ENCODE measurements around the gene KY. TPM values are rescaled to one million over a fixed set of nuclear protein-coding genes. Genes with fewer than 3 reads are reported as not detected.

KY gene
- total RNA-seq, 1 donor from 2014 or later, result not detected

- no peaks in the 10 kb centered on the region for H3K36me3 Mint-ChIP-seq (ENCODE audit: unreplicated experiment)
- peaks cover 4% of the 10 kb centered on the region for H3K27me3 Mint-ChIP-seq (ENCODE audit: unreplicated experiment)
- no peak overlapping the region for H3K4me3 Mint-ChIP-seq (ENCODE audit: unreplicated experiment)
- no peak overlapping the region for H3K27ac Mint-ChIP-seq (ENCODE audit: unreplicated experiment)
- no peaks in the 10 kb centered on the region for H3K4me1 Mint-ChIP-seq (ENCODE audit: low read depth, unreplicated experiment)
- no peak for DNase-seq
- TF ChIP-seq CTCF (IDR thresholded peaks at IDR 0.05; ENCODE audit: partially characterized antibody, unreplicated experiment), result no peak
- no peaks in the 10 kb centered on the region for H3K9me3 Mint-ChIP-seq (ENCODE audit: unreplicated experiment)
Observed at GRCh38 chr3:134640378-134640777, 10.4 kb downstream of the KY start.

DNA sequence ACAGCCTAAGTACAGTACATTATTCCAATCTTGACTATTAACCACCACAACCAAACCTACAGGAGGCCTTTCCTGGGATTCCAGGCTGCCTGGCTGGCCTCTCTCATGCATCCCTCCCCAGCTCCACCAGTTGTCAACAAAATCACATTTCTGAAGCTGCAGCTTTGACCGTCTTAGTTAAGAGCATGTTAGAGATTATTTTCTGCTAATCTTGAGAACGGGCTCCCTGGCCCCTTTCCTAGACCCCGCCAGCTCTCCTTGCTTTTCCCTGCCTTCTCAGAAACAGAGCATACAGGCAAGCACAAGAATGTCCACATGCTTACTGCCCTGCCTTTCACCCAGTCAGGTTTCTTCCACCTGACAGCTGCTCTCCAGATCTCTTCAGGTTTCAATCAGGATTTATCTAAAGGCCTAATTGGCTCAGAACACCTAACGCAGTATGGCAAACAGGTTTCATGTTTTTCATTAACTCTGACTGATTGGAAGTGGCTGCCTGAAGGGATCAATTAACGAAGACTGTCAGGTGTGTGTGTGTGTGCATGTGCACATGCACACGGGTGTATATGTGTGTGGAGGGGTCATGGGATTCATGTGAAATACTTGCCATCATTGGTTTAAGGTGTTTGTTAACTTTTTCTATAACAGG is 12.3 kb downstream of the KY start:
- no peak overlapping the region for H3K27ac Mint-ChIP-seq (ENCODE audit: unreplicated experiment)
- H3K9me3 Mint-ChIP-seq (ENCODE audit: unreplicated experiment), result no peaks in the 10 kb centered on the region
- H3K4me3 Mint-ChIP-seq (ENCODE audit: unreplicated experiment), result no peak overlapping the region
- TF ChIP-seq CTCF (IDR thresholded peaks at IDR 0.05; ENCODE audit: partially characterized antibody, unreplicated experiment), result no peak
- H3K4me1 Mint-ChIP-seq (ENCODE audit: low read depth, unreplicated experiment), result no peaks in the 10 kb centered on the region
- H3K36me3 Mint-ChIP-seq (ENCODE audit: unreplicated experiment), result no peaks in the 10 kb centered on the region
- peaks cover 2% of the 10 kb centered on the region for H3K27me3 Mint-ChIP-seq (ENCODE audit: unreplicated experiment)
- no peak for DNase-seq

DNA sequence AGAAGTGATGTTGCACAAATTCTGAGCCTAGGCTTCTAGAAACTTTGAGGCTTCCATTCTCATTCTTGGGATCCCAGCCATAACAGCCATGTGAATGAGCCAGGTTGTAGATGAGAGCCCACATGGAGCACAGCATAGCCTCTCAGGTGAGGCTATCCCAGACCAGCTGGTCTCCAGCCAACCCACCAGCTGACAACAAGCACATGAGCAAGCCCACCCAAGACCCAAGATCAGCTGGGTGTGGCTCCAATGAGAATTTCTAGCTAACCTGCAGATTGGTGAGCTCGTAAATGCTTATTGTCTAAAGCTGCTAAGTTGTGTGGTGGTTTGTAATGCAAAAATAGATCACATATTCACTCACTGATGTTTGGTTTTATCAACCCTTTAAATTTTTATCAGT is 14.4 kb downstream of the KY start:
- no peak overlapping the region for H3K27ac Mint-ChIP-seq (ENCODE audit: unreplicated experiment)
- no peak for DNase-seq
- H3K9me3 Mint-ChIP-seq (ENCODE audit: unreplicated experiment), result no peaks in the 10 kb centered on the region
- no peaks in the 10 kb centered on the region for H3K36me3 Mint-ChIP-seq (ENCODE audit: unreplicated experiment)
- peaks cover 2% of the 10 kb centered on the region for H3K27me3 Mint-ChIP-seq (ENCODE audit: unreplicated experiment)
- TF ChIP-seq CTCF (IDR thresholded peaks at IDR 0.05; ENCODE audit: partially characterized antibody, unreplicated experiment), result no peak
- H3K4me3 Mint-ChIP-seq (ENCODE audit: unreplicated experiment), result no peak overlapping the region
- H3K4me1 Mint-ChIP-seq (ENCODE audit: low read depth, unreplicated experiment), result no peaks in the 10 kb centered on the region

- peaks cover 11% of the 10 kb centered on the region for H3K36me3 Mint-ChIP-seq (ENCODE audit: unreplicated experiment)
- peaks cover 4% of the 10 kb centered on the region for H3K9me3 Mint-ChIP-seq (ENCODE audit: unreplicated experiment)
- no peak for DNase-seq
- no peak overlapping the region for H3K4me3 Mint-ChIP-seq (ENCODE audit: unreplicated experiment)
- no peaks in the 10 kb centered on the region for H3K4me1 Mint-ChIP-seq (ENCODE audit: low read depth, unreplicated experiment)
- H3K27me3 Mint-ChIP-seq (ENCODE audit: unreplicated experiment), result no peaks in the 10 kb centered on the region
- no peak for TF ChIP-seq CTCF (IDR thresholded peaks at IDR 0.05; ENCODE audit: partially characterized antibody, unreplicated experiment)
- H3K27ac Mint-ChIP-seq (ENCODE audit: unreplicated experiment), result no peak overlapping the region
Observed at GRCh38 chr3:134630506-134630905, 20.3 kb downstream of the KY start.

DNA sequence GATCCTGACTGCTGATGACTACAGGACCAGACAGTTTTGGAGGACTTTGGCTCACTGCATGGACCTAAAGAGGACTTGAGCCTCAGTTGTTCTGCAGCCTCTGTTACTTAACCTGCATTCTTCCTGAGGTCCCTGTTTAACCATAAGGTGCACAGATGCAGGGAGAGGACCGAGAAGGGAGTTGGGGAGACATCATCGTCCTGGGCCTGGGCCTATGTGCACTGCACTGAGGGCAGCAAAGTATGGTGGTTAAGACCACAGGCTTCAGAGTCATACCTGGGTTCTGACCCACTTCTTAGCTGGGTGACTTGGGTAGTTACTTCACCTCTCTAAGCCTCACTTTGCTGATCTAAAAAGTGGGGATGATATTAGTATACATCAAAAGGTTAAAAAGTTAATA is 21.9 kb downstream of the KY start:
- H3K4me1 Mint-ChIP-seq (ENCODE audit: low read depth, unreplicated experiment), result no peaks in the 10 kb centered on the region

More for the DNA sequence above, 21.9 kb downstream of the KY start:
- peaks cover 16% of the 10 kb centered on the region for H3K36me3 Mint-ChIP-seq (ENCODE audit: unreplicated experiment)
- no peak overlapping the region for H3K27ac Mint-ChIP-seq (ENCODE audit: unreplicated experiment)
- H3K9me3 Mint-ChIP-seq (ENCODE audit: unreplicated experiment), result peaks cover 4% of the 10 kb centered on the region
- no peak for TF ChIP-seq CTCF (IDR thresholded peaks at IDR 0.05; ENCODE audit: partially characterized antibody, unreplicated experiment)
- DNase-seq, result no peak
- H3K27me3 Mint-ChIP-seq (ENCODE audit: unreplicated experiment), result no peaks in the 10 kb centered on the region
- H3K4me3 Mint-ChIP-seq (ENCODE audit: unreplicated experiment), result no peak overlapping the region
